HCT116 (cell line): ENCODE measurements around the gene WNK4. TPM values are rescaled to one million over a fixed set of nuclear protein-coding genes. Genes with fewer than 3 reads are reported as not detected.

Experiments
- ATAC-seq: fragments of 200-7000 bp; cut with Tn5 transposase; 2 replicates; pipeline ENCODE4 v1.9.1; 2020; ENCODE audit warnings: mild to moderate bottlenecking, moderate library complexity
- Bru-seq: library from RNA; stranded (reverse); fragments of 400-500 nt; gene quantifications from one replicate; lab custom pipeline; 2021; lab: Mats Ljungman, UMichigan
- BruChase-seq, 2 experiments: library from RNA; stranded (reverse); fragments of 400-500 nt; gene quantifications; one replicate each; lab custom pipeline; 2021; lab: Mats Ljungman, UMichigan
- BruUV-seq: library from RNA; stranded (reverse); fragments of 400-500 nt; replicated peaks from 2 replicates; lab custom pipeline; 2021; lab: Mats Ljungman, UMichigan
- CTCF ChIA-PET: fragments of 300-600 bp; sonication (Branson Sonifier 250); formaldehyde crosslinking; loops from one replicate; lab custom pipeline; 2021; ENCODE audit warnings: antibody characterized with exemption; lab: Charles Lee
- POLR2A ChIA-PET: fragments of 300-600, 350-600 bp; sonication (Branson Sonifier 250); formaldehyde crosslinking; loops from one replicate; lab custom pipeline; 2021; ENCODE audit warnings: antibody characterized with exemption; lab: Charles Lee
- RAD21 ChIA-PET, 2 experiments: fragments of 300-600 bp; sonication (Branson Sonifier 250); formaldehyde crosslinking; loops; one replicate each; lab custom pipeline; 2023; ENCODE audit warnings: low total read pairs in 2 of 2; ENCODE audit not compliant: uncharacterized antibody in 2 of 2, unreplicated experiment in 2 of 2, low non-redundant PET in 1 of 2; lab: Charles Lee
- DNase-seq: peaks from one replicate; pipeline ENCODE4 v3.0.0-alpha.2; 2010; ENCODE audit warnings: low read depth, low spot score
- H2AFZ ChIP-seq: fragments of 200-600 bp; shearing (Covaris generic), sonication (generic); 2 replicates; pipeline ENCODE4 v1.6.1; 2017; ENCODE audit warnings: low read depth, mixed run types, mixed read lengths, antibody characterized with exemption, low read length; ENCODE audit not compliant: poor library complexity, severe bottlenecking
- H3K27ac ChIP-seq: 2 replicates; pipeline ENCODE4 v1.5.1; 2012; ENCODE audit warnings: low read depth, low read length
- H3K27me3 ChIP-seq: fragments of 200-600 bp; sonication (generic); 2 replicates; pipeline ENCODE4 v1.6.1; 2016; ENCODE audit warnings: mixed run types, low read length, mixed read lengths; ENCODE audit not compliant: insufficient read depth
- H3K36me3 ChIP-seq, 2 experiments: fragments of 200-500 bp in 1 of 2; fragments of 200-600 bp in 1 of 2; sonication (Bioruptor generic) in 1 of 2; sonication (generic) in 1 of 2; 2 replicates each; pipeline versions ENCODE4 v1.5.1 to v1.6.1; 2014 to 2016; ENCODE audit warnings: low read length in 2 of 2, inconsistent platforms in 1 of 2, mixed read lengths in 1 of 2, mixed run types in 1 of 2; ENCODE audit not compliant: insufficient read depth in 2 of 2, control insufficient read depth in 1 of 2
- H3K4me1 ChIP-seq, 2 experiments: fragments of 200-600 bp in 1 of 2; sonication (generic) in 1 of 2; 2 replicates each; pipeline versions ENCODE4 v1.5.1 to v1.6.1; 2012 to 2017; ENCODE audit warnings: low read length in 2 of 2, inconsistent platforms in 1 of 2, mild to moderate bottlenecking in 1 of 2, mixed read lengths in 1 of 2, mixed run types in 1 of 2, moderate library complexity in 1 of 2; ENCODE audit not compliant: insufficient read depth in 2 of 2, control insufficient read depth in 1 of 2
- H3K4me2 ChIP-seq: fragments of 200-600 bp; sonication (generic); 2 replicates; pipeline ENCODE4 v1.6.1; 2017; ENCODE audit warnings: mixed run types, low read length, mixed read lengths
- H3K4me3 ChIP-seq, 2 experiments: fragments of 200-600 bp in 1 of 2; sonication (generic) in 1 of 2; replicated peaks in 1 of 2; 2 replicates each; pipeline ENCODE4 v1.5.1; 2011 to 2016; ENCODE audit warnings: low read length in 2 of 2, control low read depth in 1 of 2, low read depth in 1 of 2, mild to moderate bottlenecking in 1 of 2, mixed read lengths in 1 of 2, mixed run types in 1 of 2
- H3K79me2 ChIP-seq: fragments of 200-600 bp; sonication (generic); 2 replicates; pipeline ENCODE4 v1.6.1; 2017; ENCODE audit warnings: mild to moderate bottlenecking, mixed run types, low read length, moderate library complexity, mixed read lengths; ENCODE audit not compliant: insufficient read depth
- H3K9ac ChIP-seq: fragments of 200-600 bp; sonication (generic); 2 replicates; pipeline ENCODE4 v1.6.1; 2016; ENCODE audit warnings: low read length, mixed read lengths
- H3K9me2 ChIP-seq: fragments of 200-600 bp; sonication (generic), shearing (Covaris generic); 2 replicates; pipeline ENCODE4 v1.6.1; 2017; ENCODE audit warnings: mixed run types, mild to moderate bottlenecking, moderate library complexity; ENCODE audit not compliant: insufficient read depth
- H3K9me3 ChIP-seq, 2 experiments: fragments of 200-500 bp in 1 of 2; fragments of 200-600 bp in 1 of 2; sonication (Bioruptor generic) in 1 of 2; sonication (generic) in 1 of 2; 2 replicates each; pipeline ENCODE4 v1.6.1; 2014 to 2017; ENCODE audit warnings: low read length in 2 of 2, mixed read lengths in 2 of 2, inconsistent platforms in 1 of 2, low read depth in 1 of 2, mild to moderate bottlenecking in 1 of 2, mixed run types in 1 of 2, moderate library complexity in 1 of 2; ENCODE audit not compliant: control insufficient read depth in 1 of 2, insufficient read depth in 1 of 2
- H4K20me1 ChIP-seq: fragments of 200-600 bp; sonication (generic), shearing (Covaris generic); 2 replicates; pipeline ENCODE4 v1.6.1; 2017; ENCODE audit warnings: mixed run types, mild to moderate bottlenecking, moderate library complexity; ENCODE audit not compliant: insufficient read depth
- CBX3 ChIP-seq: IDR thresholded peaks from 2 replicates; pipeline ENCODE4 v1.6.1; 2012; ENCODE audit warnings: low read depth
- ELF1 ChIP-seq: IDR thresholded peaks from 2 replicates; pipeline ENCODE4 v1.6.1; 2012; ENCODE audit warnings: low read depth, borderline replicate concordance
- EZH2phosphoT487 ChIP-seq: fragments of 200-600 bp; IDR thresholded peaks from 2 replicates; pipeline ENCODE4 v1.6.1; 2018; ENCODE audit warnings: antibody characterized with exemption, borderline replicate concordance
- JUND ChIP-seq: IDR thresholded peaks from 2 replicates; pipeline ENCODE4 v1.6.1; 2012
- MAX ChIP-seq: IDR thresholded peaks from 2 replicates; pipeline ENCODE4 v1.6.1; 2012
- POLR2A ChIP-seq: IDR thresholded peaks from 2 replicates; pipeline ENCODE4 v1.7.0; 2011; ENCODE audit warnings: borderline replicate concordance; ENCODE audit not compliant: insufficient read depth, insufficient read length; ENCODE audit errors: extremely low read depth
- RAD21 ChIP-seq: IDR thresholded peaks from 2 replicates; pipeline ENCODE4 v1.6.1; 2012; ENCODE audit warnings: low read depth, mild to moderate bottlenecking
- SRF ChIP-seq: IDR thresholded peaks from 2 replicates; pipeline ENCODE4 v1.6.1; 2012; ENCODE audit warnings: low read depth
- ZBTB33 ChIP-seq: IDR thresholded peaks from 2 replicates; pipeline ENCODE4 v1.6.1; 2011; ENCODE audit warnings: mild to moderate bottlenecking, low read length, moderate library complexity; ENCODE audit not compliant: insufficient replicate concordance; ENCODE audit errors: extremely low read depth
- intact Hi-C: fragments of 100-400 bp; cut with micrococcal nuclease; formaldehyde crosslinking; loops from 2 replicates; pipeline ENCODE4 v1.10.0; 2022
- long read RNA-seq: library from polyadenylated mRNA; unstranded; transcript quantifications from one replicate; pipeline ENCODE4 v2.0.0, GENCODE V29; 2021; ENCODE audit not compliant: unreplicated experiment
- polyA plus RNA-seq: library from polyadenylated mRNA; unstranded; fragments of >200 nt; gene quantifications from 2 replicates; pipeline ENCODE4 v1.2.1, GENCODE V29; 2012; ENCODE audit warnings: missing spikeins
- total RNA-seq: library from RNA; stranded (reverse); gene quantifications from one replicate; pipeline ENCODE4 v1.2.1, GENCODE V29; 2021; ENCODE audit not compliant: unreplicated experiment
- TF ChIP-seq, protein P1 (sequence below): IDR thresholded peaks from 2 replicates; pipeline ENCODE4 v1.6.1; 2012
- TF ChIP-seq, protein P2 (sequence below), 3 experiments: fragments of 200-600 bp in 1 of 3; sonication (generic) in 1 of 3; IDR thresholded peaks in 2 of 3; conservative IDR thresholded peaks in 1 of 3; 2 replicates each; pipeline ENCODE4 v1.5.1; 2012 to 2017; ENCODE audit warnings: low read depth in 2 of 3, low read length in 2 of 3, antibody characterized with exemption in 1 of 3, borderline replicate concordance in 1 of 3, control low read depth in 1 of 3, mild to moderate bottlenecking in 1 of 3, mixed read lengths in 1 of 3, mixed run types in 1 of 3, moderate library complexity in 1 of 3; ENCODE audit not compliant: insufficient read depth in 1 of 3

The WNK4 gene
- total RNA-seq (4.5 TPM), Bru-seq, nascent RNA (percentile 42 among the genes with signal in this experiment), BruChase-seq, experiment 1, labeled RNA remaining after a 6-hour chase (percentile 70 among the genes with signal in this experiment), BruChase-seq, experiment 2, labeled RNA remaining after a 2-hour chase (percentile 60 among the genes with signal in this experiment)
- polyA plus RNA-seq, result 2.5 and 2.7 TPM in 2 replicates
- long read RNA-seq, partial matches to known transcripts, result 1 of 2 reads
- long read RNA-seq, other reads (novel, unspliced or antisense), result 1 of 2 reads

DNA sequence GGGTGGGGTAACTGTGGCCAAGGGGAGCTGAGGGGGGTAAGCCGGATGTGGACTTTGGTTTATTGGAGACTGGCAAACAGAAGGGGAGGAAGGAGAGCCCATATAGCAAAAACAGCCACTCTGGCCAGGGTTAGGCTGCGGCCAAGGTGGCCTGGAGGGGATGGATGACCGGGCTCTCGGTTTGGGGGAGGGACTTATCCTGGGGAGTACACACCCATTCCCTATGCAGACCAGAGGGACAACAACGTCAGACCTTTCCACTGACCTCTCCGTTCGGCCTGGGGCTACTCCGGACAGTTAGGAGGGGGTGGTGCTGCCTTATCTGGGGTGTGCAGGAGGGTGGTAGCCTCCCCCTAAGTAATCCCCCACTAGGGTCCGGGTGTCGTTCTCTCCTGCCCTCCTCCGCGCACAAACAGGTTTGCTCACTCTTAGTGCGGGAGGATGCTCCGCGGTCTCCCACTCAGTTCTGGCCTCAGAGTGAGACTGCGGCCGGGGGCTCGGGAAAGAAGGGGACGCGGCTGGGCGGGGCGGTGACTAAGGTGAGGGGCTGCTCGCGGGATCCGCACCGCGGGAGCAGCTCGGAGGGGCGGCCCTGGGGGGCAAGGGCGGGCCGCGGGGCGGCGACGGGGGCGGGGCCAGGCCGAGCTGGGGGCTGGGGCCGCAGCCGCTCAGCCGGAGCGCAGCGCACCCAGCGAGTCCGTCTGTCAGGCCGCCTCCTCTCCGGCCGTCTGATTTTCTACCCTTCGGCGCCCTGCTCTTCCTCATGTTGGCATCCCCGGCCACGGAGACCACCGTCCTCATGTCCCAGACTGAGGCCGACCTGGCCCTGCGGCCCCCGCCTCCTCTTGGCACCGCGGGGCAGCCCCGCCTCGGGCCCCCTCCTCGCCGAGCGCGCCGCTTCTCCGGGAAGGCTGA lies at the start of gene WNK4:
Gene WNK4, plus strand, starts transcription at position 675 of the 915 bp plus-strand sequence. Its CDS starts 89 bp downstream, at position 764.
- Histone ChIP-seq H2AFZ (no peak within 1 kb of the TSS), H3K4me1 (peaks cover 3 to 20% of the 10 kb centered on the region in 2 experiments; a peak in 3 of 4 replicates), H3K9ac (no peak within 1 kb of the TSS), H3K27me3 (no peaks in the 10 kb centered on the region), H3K36me3 (peaks cover 10 to 22% of the 10 kb centered on the region in 2 experiments), H3K79me2 (peaks cover under 1% of the 10 kb centered on the region; the same call in 1 of the 2 replicates), H3K9me3 (no peaks in the 10 kb centered on the region), H3K4me3 (no peak within 1 kb of the TSS), H3K9me2 (no peaks in the 10 kb centered on the region), H3K4me2 (no peak within 1 kb of the TSS), H3K27ac (no peak within 1 kb of the TSS), H4K20me1 (no peaks in the 10 kb centered on the region)
- ChIA-PET RAD21 (no interaction called here), CTCF (no interaction called here), POLR2A (no interaction called here)
- ATAC-seq (0 out of 2 replicates have a peak, but pooled peaks have one; percentile 35), DNase-seq (no peak)
- TF ChIP-seq, protein P1, sequence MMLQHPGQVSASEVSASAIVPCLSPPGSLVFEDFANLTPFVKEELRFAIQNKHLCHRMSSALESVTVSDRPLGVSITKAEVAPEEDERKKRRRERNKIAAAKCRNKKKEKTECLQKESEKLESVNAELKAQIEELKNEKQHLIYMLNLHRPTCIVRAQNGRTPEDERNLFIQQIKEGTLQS, result no peak
- no peak for TF ChIP-seq JUND
- TF ChIP-seq POLR2A, result no peak
- no peak for TF ChIP-seq SRF
- no peak for TF ChIP-seq EZH2phosphoT487
- no peak for TF ChIP-seq ELF1
- no peak for TF ChIP-seq ZBTB33
- TF ChIP-seq, protein P2, sequence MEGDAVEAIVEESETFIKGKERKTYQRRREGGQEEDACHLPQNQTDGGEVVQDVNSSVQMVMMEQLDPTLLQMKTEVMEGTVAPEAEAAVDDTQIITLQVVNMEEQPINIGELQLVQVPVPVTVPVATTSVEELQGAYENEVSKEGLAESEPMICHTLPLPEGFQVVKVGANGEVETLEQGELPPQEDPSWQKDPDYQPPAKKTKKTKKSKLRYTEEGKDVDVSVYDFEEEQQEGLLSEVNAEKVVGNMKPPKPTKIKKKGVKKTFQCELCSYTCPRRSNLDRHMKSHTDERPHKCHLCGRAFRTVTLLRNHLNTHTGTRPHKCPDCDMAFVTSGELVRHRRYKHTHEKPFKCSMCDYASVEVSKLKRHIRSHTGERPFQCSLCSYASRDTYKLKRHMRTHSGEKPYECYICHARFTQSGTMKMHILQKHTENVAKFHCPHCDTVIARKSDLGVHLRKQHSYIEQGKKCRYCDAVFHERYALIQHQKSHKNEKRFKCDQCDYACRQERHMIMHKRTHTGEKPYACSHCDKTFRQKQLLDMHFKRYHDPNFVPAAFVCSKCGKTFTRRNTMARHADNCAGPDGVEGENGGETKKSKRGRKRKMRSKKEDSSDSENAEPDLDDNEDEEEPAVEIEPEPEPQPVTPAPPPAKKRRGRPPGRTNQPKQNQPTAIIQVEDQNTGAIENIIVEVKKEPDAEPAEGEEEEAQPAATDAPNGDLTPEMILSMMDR (IDR thresholded peaks at IDR 0.05 in 2 of 3, conservative IDR thresholded peaks at IDR 0.05 in 1 of 3; ENCODE audit: borderline replicate concordance in 1 of 3, insufficient read depth in 1 of 3, low read depth in 2 of 3, low read length in 2 of 3), result no peak
- TF ChIP-seq CBX3, result no peak
- no peak for TF ChIP-seq RAD21
- no peak for TF ChIP-seq MAX
- BruUV-seq, result no TSS peak
- intact Hi-C loops, result no loop called here
